NCI-H1092 (cell line): ENCODE data around the gene MYEF2.

Source experiments
- DNase-seq: peaks from one replicate; lab custom pipeline; 2025; lab: John Stamatoyannopoulos, UW

MYEF2 gene

GRCh38 chr15:48177766-48178647 is at the start of gene MYEF2:
MYEF2 (minus strand) TSS chr15:48178295; CDS start chr15:48178237, 58 bp downstream.
- peak; percentile 79 for DNase-seq

- no peak for DNase-seq
Observed at GRCh38 chr15:48225771-48226170, 47.7 kb upstream of the MYEF2 start.

- DNase-seq, result no peak
Observed at GRCh38 chr15:48222627-48223026, 44.5 kb upstream of the MYEF2 start.

GRCh38 chr15:48221885-48222284 is 43.8 kb upstream of the MYEF2 start:
- peak; percentile 13 for DNase-seq

- no peak for DNase-seq
Observed at GRCh38 chr15:48221261-48221660, 43.2 kb upstream of the MYEF2 start.

GRCh38 chr15:48205981-48206380 is 27.9 kb upstream of the MYEF2 start, which contains the start of gene SLC12A1:
SLC12A1 (plus strand) TSS chr15:48206302; CDS start chr15:48207720, 1,418 bp downstream.
- DNase-seq, result no peak

GRCh38 chr15:48202068-48202467 is 24.0 kb upstream of the MYEF2 start:
- no peak for DNase-seq

- DNase-seq, result no peak
Observed at GRCh38 chr15:48191574-48192225, 13.6 kb upstream of the MYEF2 start, which contains the start of gene CTXN2. CTXN2 (plus strand) TSS chr15:48191665; CDS start chr15:48201301, 9,636 bp downstream.

GRCh38 chr15:48190932-48191573 is 13.0 kb upstream of the MYEF2 start:
- no peak for DNase-seq

GRCh38 chr15:48186271-48186670 is 8.2 kb upstream of the MYEF2 start:
- DNase-seq, result no peak

GRCh38 chr15:48185529-48185928 is 7.4 kb upstream of the MYEF2 start:
- no peak for DNase-seq

- DNase-seq, result no peak
Observed at GRCh38 chr15:48182749-48183148, 4.7 kb upstream of the MYEF2 start.

- no peak for DNase-seq
Observed at GRCh38 chr15:48178648-48178931, 495 bp upstream of the MYEF2 start.

- no peak for DNase-seq
Observed at GRCh38 chr15:48177383-48177765, 721 bp downstream of the MYEF2 start.

GRCh38 chr15:48176957-48177356 is 1.1 kb downstream of the MYEF2 start:
- no peak for DNase-seq

GRCh38 chr15:48176112-48176511 is 2.0 kb downstream of the MYEF2 start:
- DNase-seq, result no peak

GRCh38 chr15:48175126-48175525 is 3.0 kb downstream of the MYEF2 start:
- no peak for DNase-seq

- no peak for DNase-seq
Observed at GRCh38 chr15:48170981-48171380, 7.1 kb downstream of the MYEF2 start.

GRCh38 chr15:48168616-48169015 is 9.5 kb downstream of the MYEF2 start:
- DNase-seq, result no peak

GRCh38 chr15:48153526-48153925 is 24.6 kb downstream of the MYEF2 start:
- DNase-seq, result no peak

GRCh38 chr15:48149858-48150257 is 28.2 kb downstream of the MYEF2 start:
- DNase-seq, result no peak

GRCh38 chr15:48147358-48147757 is 30.7 kb downstream of the MYEF2 start:
- DNase-seq, result no peak

GRCh38 chr15:48145923-48146322 is 32.2 kb downstream of the MYEF2 start:
- no peak for DNase-seq
